Measurements from ENCODE around the gene SUPT3H.

The SUPT3H gene

DNA sequence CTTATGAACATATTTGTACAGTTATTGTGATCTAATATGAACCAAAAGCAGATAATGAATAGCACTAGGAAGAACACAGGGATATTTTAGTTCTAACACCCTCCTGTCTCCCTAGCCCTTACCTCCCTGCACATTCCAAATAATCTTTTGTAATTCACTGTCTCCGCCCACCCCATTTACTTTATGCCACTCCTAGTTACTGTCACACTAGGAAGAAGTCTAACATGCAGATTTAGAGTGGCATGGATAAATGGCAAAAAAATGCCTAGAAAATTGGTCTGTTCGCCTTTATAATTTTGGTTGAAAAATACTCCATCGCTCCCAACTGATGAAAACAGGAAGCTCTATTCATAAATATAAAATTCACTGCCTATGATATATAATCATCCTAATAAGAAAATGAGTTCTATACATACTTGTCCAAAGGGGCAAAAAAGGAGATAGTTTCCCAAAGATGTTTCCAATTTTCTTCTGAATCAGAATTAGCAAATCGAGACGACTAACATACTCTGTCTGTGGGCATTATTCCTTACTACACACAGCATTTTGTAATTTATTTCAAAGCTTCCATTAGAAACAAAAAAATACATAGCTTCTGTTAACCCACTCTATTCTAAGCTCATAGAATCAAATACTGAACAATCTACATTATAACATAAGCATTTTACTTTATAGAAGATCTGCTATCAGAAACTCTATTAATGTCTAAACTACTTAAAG lies 50.9 kb downstream of the SUPT3H start:
- TF ChIP-seq EZH2 (IDR thresholded peaks at IDR 0.05) (no peak), POLR2AphosphoS5 (IDR thresholded peaks at IDR 0.05; ENCODE audit: borderline replicate concordance, low read depth, low read length) (peak; percentile 50), FOXP2 (optimal IDR thresholded peaks at IDR 0.05; ENCODE audit: control extremely low read depth, extremely low read length, insufficient read depth) (no peak)
- DNase-seq (ENCODE audit: low read depth, low spot score) = no peak
- Histone ChIP-seq H3K9me3 (ENCODE audit: low read depth, low read length) (no peaks in the 10 kb centered on the region), H3K36me3 (ENCODE audit: insufficient read depth, low read length) (no peaks in the 10 kb centered on the region; the same call in 1 of the 2 replicates), H3K4me3 (peak overlapping the region; percentile 80), H3K27ac (peak overlapping the region; percentile 92), H3K9ac (ENCODE audit: insufficient read length) (peak overlapping the region; percentile 77)

DNA sequence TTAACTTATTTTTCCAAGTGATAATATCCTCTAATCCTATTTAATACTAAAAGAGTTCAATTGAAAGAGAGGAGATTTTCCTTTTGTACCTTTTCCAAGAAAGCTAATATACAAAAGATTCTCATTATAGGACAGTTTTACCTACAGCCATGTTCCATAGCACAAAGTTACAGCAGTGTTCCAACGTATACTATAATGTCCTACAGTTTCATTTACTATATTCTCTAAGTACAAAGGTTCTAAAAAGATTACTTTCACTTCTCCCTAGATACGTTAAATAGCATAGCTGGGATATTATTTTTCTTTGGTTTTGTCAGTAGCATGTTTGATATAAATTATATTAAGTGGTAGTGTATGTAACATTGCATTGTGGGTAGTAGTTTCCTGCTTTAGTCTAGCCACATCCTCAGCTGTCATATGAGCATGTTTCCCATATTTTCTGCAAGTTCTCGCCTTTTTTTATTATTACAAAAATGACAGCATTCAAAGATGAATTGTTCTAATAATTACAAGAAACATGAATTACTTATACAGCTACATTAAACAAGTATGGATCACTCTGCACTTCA lies 54.0 kb downstream of the SUPT3H start:
- Histone ChIP-seq H3K9me3 (ENCODE audit: low read depth, low read length) (no peaks in the 10 kb centered on the region), H3K9ac (ENCODE audit: insufficient read length) (no peak overlapping the region), H3K4me3 (peak overlapping the region; percentile 19; the same call in 1 of the 2 replicates), H3K36me3 (ENCODE audit: insufficient read depth, low read length) (no peaks in the 10 kb centered on the region), H3K27ac (peak overlapping the region; percentile 2; the same call in 1 of the 2 replicates)
- TF ChIP-seq EZH2 (IDR thresholded peaks at IDR 0.05) = no peak
- TF ChIP-seq POLR2AphosphoS5 (IDR thresholded peaks at IDR 0.05; ENCODE audit: borderline replicate concordance, low read depth, low read length) = no peak
- no peak for TF ChIP-seq FOXP2 (optimal IDR thresholded peaks at IDR 0.05; ENCODE audit: control extremely low read depth, extremely low read length, insufficient read depth)
- DNase-seq (ENCODE audit: low read depth, low spot score) = no peak

DNA sequence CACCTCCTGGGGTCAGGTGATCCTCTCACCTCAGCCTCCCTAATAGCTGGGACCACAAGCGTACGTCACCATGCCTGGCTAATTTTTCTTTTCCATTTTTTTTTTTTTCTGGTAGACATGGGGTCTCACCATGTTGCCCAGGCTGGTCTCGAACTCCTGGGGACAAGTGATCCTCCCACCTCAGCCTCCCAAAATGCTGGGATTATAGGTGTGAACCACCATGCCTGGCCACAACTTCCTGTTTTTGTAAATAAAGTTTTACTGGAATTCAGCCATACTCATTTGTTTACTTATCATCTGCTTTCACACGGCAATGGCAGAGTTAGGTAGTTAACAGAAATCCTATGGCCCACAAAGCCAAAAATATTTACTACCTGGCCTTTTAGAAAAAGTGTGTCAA lies 57.4 kb downstream of the SUPT3H start:
- TF ChIP-seq POLR2AphosphoS5 (IDR thresholded peaks at IDR 0.05; ENCODE audit: borderline replicate concordance, low read depth, low read length) (no peak), FOXP2 (optimal IDR thresholded peaks at IDR 0.05; ENCODE audit: control extremely low read depth, extremely low read length, insufficient read depth) (no peak), EZH2 (IDR thresholded peaks at IDR 0.05) (no peak)
- DNase-seq (ENCODE audit: low read depth, low spot score) = no peak
- Histone ChIP-seq H3K4me3 (no peak overlapping the region), H3K27ac (no peak overlapping the region), H3K9me3 (ENCODE audit: low read depth, low read length) (no peaks in the 10 kb centered on the region), H3K9ac (ENCODE audit: insufficient read length) (no peak overlapping the region), H3K36me3 (ENCODE audit: insufficient read depth, low read length) (no peaks in the 10 kb centered on the region)

GRCh38 chr6:45314146-45314545 lies 63.6 kb downstream of the SUPT3H start:
- Histone ChIP-seq H3K9ac (ENCODE audit: insufficient read length) (no peak overlapping the region), H3K9me3 (ENCODE audit: low read depth, low read length) (no peaks in the 10 kb centered on the region), H3K4me3 (no peak overlapping the region), H3K27ac (no peak overlapping the region), H3K36me3 (ENCODE audit: insufficient read depth, low read length) (no peaks in the 10 kb centered on the region)
- TF ChIP-seq EZH2 (IDR thresholded peaks at IDR 0.05) (no peak), POLR2AphosphoS5 (IDR thresholded peaks at IDR 0.05; ENCODE audit: borderline replicate concordance, low read depth, low read length) (no peak)
- DNase-seq (ENCODE audit: low read depth, low spot score) = no peak

DNA sequence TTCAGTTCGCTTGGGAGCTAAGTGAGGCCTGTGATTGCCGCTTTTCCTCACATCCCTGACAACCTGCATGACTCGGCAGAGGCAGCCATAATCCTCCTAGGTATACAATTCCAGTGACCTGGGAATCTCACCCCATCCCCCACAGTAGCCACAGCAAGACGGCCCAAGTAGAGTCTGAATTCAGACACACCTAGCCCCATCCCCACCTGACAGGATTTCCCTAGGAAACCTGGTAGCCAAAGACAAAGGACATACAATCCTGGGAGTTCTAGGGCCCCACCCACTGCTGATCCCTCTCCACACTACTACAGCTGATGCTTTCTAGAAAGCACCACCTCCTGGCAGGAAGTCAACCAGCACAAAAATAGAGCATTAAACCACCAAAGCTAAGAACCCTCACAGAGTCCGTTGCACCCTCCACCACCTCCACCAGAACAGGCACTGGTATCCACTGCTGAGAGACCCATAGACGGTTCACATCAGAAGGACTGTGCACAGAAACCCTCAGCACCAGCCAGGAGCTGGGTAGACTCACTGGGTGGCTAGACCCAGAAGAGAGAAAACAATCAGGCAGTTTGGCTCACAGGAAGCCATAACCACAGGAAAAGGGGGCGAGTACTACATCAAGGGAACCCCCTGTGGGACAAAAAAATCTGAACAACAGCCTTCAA lies 67.5 kb downstream of the SUPT3H start:
- no peak for TF ChIP-seq FOXP2 (optimal IDR thresholded peaks at IDR 0.05; ENCODE audit: control extremely low read depth, extremely low read length, insufficient read depth)
- no peak for TF ChIP-seq POLR2AphosphoS5 (IDR thresholded peaks at IDR 0.05; ENCODE audit: borderline replicate concordance, low read depth, low read length)
- no peak for TF ChIP-seq EZH2 (IDR thresholded peaks at IDR 0.05)
- Histone ChIP-seq H3K9me3 (ENCODE audit: low read depth, low read length) (no peaks in the 10 kb centered on the region), H3K4me3 (no peak overlapping the region), H3K36me3 (ENCODE audit: insufficient read depth, low read length) (no peaks in the 10 kb centered on the region), H3K27ac (no peak overlapping the region), H3K9ac (ENCODE audit: insufficient read length) (no peak overlapping the region)
- no peak for DNase-seq (ENCODE audit: low read depth, low spot score)

GRCh38 chr6:45305546-45305945 lies 72.2 kb downstream of the SUPT3H start:
- TF ChIP-seq POLR2AphosphoS5 (IDR thresholded peaks at IDR 0.05; ENCODE audit: borderline replicate concordance, low read depth, low read length) (no peak), FOXP2 (optimal IDR thresholded peaks at IDR 0.05; ENCODE audit: control extremely low read depth, extremely low read length, insufficient read depth) (no peak), EZH2 (IDR thresholded peaks at IDR 0.05) (no peak)
- H3K4me3 ChIP-seq = no peak overlapping the region
- no peaks in the 10 kb centered on the region for H3K9me3 ChIP-seq (ENCODE audit: low read depth, low read length)
- no peaks in the 10 kb centered on the region for H3K36me3 ChIP-seq (ENCODE audit: insufficient read depth, low read length)
- H3K9ac ChIP-seq (ENCODE audit: insufficient read length) = no peak overlapping the region
- no peak for DNase-seq (ENCODE audit: low read depth, low spot score)
- no peak overlapping the region for H3K27ac ChIP-seq

GRCh38 chr6:45302832-45303231 lies 74.9 kb downstream of the SUPT3H start:
- no peak overlapping the region for H3K27ac ChIP-seq
- H3K4me3 ChIP-seq = no peak overlapping the region
- H3K9me3 ChIP-seq (ENCODE audit: low read depth, low read length) = no peaks in the 10 kb centered on the region
- no peak overlapping the region for H3K9ac ChIP-seq (ENCODE audit: insufficient read length)
- no peaks in the 10 kb centered on the region for H3K36me3 ChIP-seq (ENCODE audit: insufficient read depth, low read length)
- DNase-seq (ENCODE audit: low read depth, low spot score) = no peak
- TF ChIP-seq POLR2AphosphoS5 (IDR thresholded peaks at IDR 0.05; ENCODE audit: borderline replicate concordance, low read depth, low read length) (no peak), FOXP2 (optimal IDR thresholded peaks at IDR 0.05; ENCODE audit: control extremely low read depth, extremely low read length, insufficient read depth) (no peak)

DNA sequence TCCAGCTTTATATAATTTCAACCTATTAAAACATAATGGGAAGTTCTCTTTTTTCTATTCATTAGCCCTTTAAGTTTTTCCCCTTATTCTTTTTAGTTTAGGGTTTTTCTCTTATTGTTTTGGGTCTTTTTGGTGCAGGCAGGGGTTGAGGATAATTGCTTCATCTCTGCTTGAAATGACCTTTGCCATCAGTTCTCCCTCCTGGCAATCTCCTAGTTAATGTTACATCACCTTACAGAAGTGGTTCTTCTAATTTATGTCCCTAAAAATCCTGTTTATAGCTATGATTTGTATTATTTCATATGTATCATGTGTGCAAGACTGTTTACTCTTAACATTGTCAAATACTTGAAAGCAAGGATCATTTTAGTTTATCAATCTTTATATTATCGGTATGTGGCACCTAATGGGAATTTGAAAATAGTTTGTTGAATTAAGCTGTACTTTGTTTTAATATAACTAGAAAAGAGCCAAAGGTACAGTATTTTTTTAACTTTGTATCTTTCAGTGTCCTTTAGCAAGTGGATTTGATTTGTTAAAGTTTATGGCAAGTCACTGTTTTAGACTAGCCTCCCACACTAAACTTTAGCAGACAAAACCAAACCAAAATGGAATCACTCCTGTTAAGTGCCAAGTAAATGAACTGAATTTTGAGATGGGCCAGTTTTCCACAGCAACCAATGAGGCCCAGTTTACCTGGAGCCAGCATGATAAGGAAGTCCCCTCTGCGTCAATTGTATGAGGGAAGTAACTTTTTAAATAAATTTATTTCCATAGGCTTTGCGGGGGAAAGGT lies 76.2 kb downstream of the SUPT3H start:
- Histone ChIP-seq H3K36me3 (ENCODE audit: insufficient read depth, low read length) (no peaks in the 10 kb centered on the region), H3K4me3 (no peak overlapping the region), H3K27ac (no peak overlapping the region), H3K9me3 (ENCODE audit: low read depth, low read length) (no peaks in the 10 kb centered on the region), H3K9ac (ENCODE audit: insufficient read length) (no peak overlapping the region)
- TF ChIP-seq POLR2AphosphoS5 (IDR thresholded peaks at IDR 0.05; ENCODE audit: borderline replicate concordance, low read depth, low read length) = no peak
- no peak for TF ChIP-seq EZH2 (IDR thresholded peaks at IDR 0.05)
- no peak for TF ChIP-seq FOXP2 (optimal IDR thresholded peaks at IDR 0.05; ENCODE audit: control extremely low read depth, extremely low read length, insufficient read depth)
- DNase-seq (ENCODE audit: low read depth, low spot score) = no peak

All from SK-N-MC (cell line).